ENCODE measurements around the gene CDC37. TPM values are rescaled to one million over a fixed set of nuclear protein-coding genes. Genes with fewer than 3 reads are reported as not detected.

Gene CDC37
- total and polyA plus RNA-seq, 12 donors, result 72.8 to 518 (median 117) TPM

- H3K27ac ChIP-seq, result no peak overlapping the region
- intact Hi-C loops (cut with DNase I), result no loop called here
These were observed 58.6 kb downstream of the CDC37 start for GRCh38 chr19:10344780-10345179.

GRCh38 chr19:10343495-10343894, 59.8 kb downstream of the CDC37 start:
- Histone ChIP-seq H3K27me3 (no peaks in the 10 kb centered on the region), H3K36me3 (replicated peaks in 1 of 2) (no peaks in the 10 kb centered on the region), H3K4me1 (replicated peaks in 1 of 2) (no peaks in the 10 kb centered on the region), H3K9me3 (replicated peaks in 1 of 3) (no peaks in the 10 kb centered on the region), H3K27ac (no peak overlapping the region), H3K4me3 (no peak overlapping the region)
- WGBS, 4 donors, result 64 to 81% (median 73%) methylated on average over 2 of the region's 2 CpGs
- no peak for DNase-seq
- TF ChIP-seq POLR2A (IDR thresholded peaks at IDR 0.05), result no peak
- no peak for TF ChIP-seq CTCF (IDR thresholded peaks at IDR 0.05)
- intact Hi-C loops (cut with DNase I), result no loop called here

More at GRCh38 chr19:10344780-10345179, 58.6 kb downstream of the CDC37 start:
- Histone ChIP-seq H3K9me3 (replicated peaks in 1 of 3) (no peaks in the 10 kb centered on the region), H3K4me1 (replicated peaks in 1 of 2) (no peaks in the 10 kb centered on the region), H3K36me3 (replicated peaks in 1 of 2) (no peaks in the 10 kb centered on the region), H3K4me3 (no peak overlapping the region), H3K27me3 (no peaks in the 10 kb centered on the region)
- 86 to 91% (median 88%) methylated on average over 10 of the region's 10 CpGs for WGBS, 4 donors
- TF ChIP-seq CTCF (IDR thresholded peaks at IDR 0.05), result no peak
- TF ChIP-seq POLR2A (IDR thresholded peaks at IDR 0.05), result no peak
- no peak for DNase-seq

MicroRNAs within 50 kb of the gene (microRNA counts, 767-probe panel; counts per million panel counts)
- 0 counts per million in 2 donors for microRNA hsa-miR-1181

Small RNA genes lying within 50 kb of the gene (microRNA-seq; reads per million reads assigned to microRNA genes)
- 0.45 to 1.7 (median 1.1) reads per million in 3 donors for gene MIR1181

Other genes with a start within 250 kb of the CDC37 start
- gene DNMT1, start 208.6 kb downstream of the CDC37 start, total RNA-seq, result 10 to 100 TPM; 23.6 to 48.2 (median 33.8) TPM
- gene DNMT1, start 208.6 kb downstream of the CDC37 start, polyA plus RNA-seq, result 10 to 100 TPM; 35.5 to 49.7 (median 44.0) TPM
- gene S1PR2, start 172.2 kb downstream of the CDC37 start, total RNA-seq, result 1 to 10 TPM; 2.0 to 9.5 (median 6.2) TPM
- gene S1PR2, start 172.2 kb downstream of the CDC37 start, polyA plus RNA-seq, result 1 to 10 TPM; 1.6 to 3.5 (median 3.1) TPM
- 100 to 1,000 TPM in 1 of 9 donors, 10 to 100 TPM in 8; 43.7 to 123 (median 81.7) TPM for gene MRPL4, start 151.3 kb downstream of the CDC37 start, total RNA-seq
- gene MRPL4, start 151.3 kb downstream of the CDC37 start, polyA plus RNA-seq, result 10 to 100 TPM; 33.4 to 56.4 (median 43.8) TPM
- 10 to 100 TPM in 8 of 9 donors, 1 to 10 TPM in 1; 2.2 to 90.4 (median 33.9) TPM for gene ICAM1, start 132.4 kb downstream of the CDC37 start, total RNA-seq
- gene ICAM1, start 132.4 kb downstream of the CDC37 start, polyA plus RNA-seq, result 10 to 100 TPM in 2 of 3 donors, 1 to 10 TPM in 1; 8.8 to 27.6 (median 13.5) TPM
- 1 to 10 TPM in 1 of 9 donors, under 1 TPM in 5, not detected in 3; 0.39 to 1.0 (median 0.57) TPM for gene ICAM4, start 116.6 kb downstream of the CDC37 start, total RNA-seq
- under 1 TPM in 2 of 3 donors, not detected in 1; 0.34 to 0.48 TPM for gene ICAM4, start 116.6 kb downstream of the CDC37 start, polyA plus RNA-seq
- 1 to 10 TPM in 1 of 9 donors, under 1 TPM in 6, not detected in 2; 0.06 to 2.2 (median 0.49) TPM for gene ICAM5, start 113.6 kb downstream of the CDC37 start, total RNA-seq
- gene ICAM5, start 113.6 kb downstream of the CDC37 start, polyA plus RNA-seq, result under 1 TPM in 2 of 3 donors, not detected in 1; 0.20 to 0.64 TPM
- 1 to 10 TPM in 7 of 9 donors, not detected in 2; 1.0 to 4.5 (median 2.5) TPM for gene ZGLP1, start 93.7 kb downstream of the CDC37 start, total RNA-seq
- gene ZGLP1, start 93.7 kb downstream of the CDC37 start, polyA plus RNA-seq, result 10 to 100 TPM in 1 of 3 donors, 1 to 10 TPM in 1, under 1 TPM in 1; 0.48 to 38.8 (median 8.8) TPM
- 10 to 100 TPM; 21.1 to 43.3 (median 31.0) TPM for gene FDX2, start 87.5 kb downstream of the CDC37 start, total RNA-seq
- 10 to 100 TPM; 26.6 to 45.3 (median 33.4) TPM for gene FDX2, start 87.5 kb downstream of the CDC37 start, polyA plus RNA-seq
- 10 to 100 TPM in 8 of 9 donors, 1 to 10 TPM in 1; 4.3 to 42.7 (median 27.8) TPM for gene RAVER1, start 70.0 kb downstream of the CDC37 start, total RNA-seq
- gene RAVER1, start 70.0 kb downstream of the CDC37 start, polyA plus RNA-seq, result 10 to 100 TPM in 1 of 3 donors, 1 to 10 TPM in 2; 4.1 to 14.0 (median 5.5) TPM
- gene ICAM3, start 63.9 kb downstream of the CDC37 start, total RNA-seq, result 10 to 100 TPM in 2 of 9 donors, 1 to 10 TPM in 7; 3.7 to 17.7 (median 7.6) TPM
- 10 to 100 TPM in 1 of 3 donors, 1 to 10 TPM in 2; 4.8 to 11.1 (median 8.4) TPM for gene ICAM3, start 63.9 kb downstream of the CDC37 start, polyA plus RNA-seq
- 100 to 1,000 TPM in 4 of 9 donors, 10 to 100 TPM in 5; 56.1 to 160 (median 96.8) TPM for gene TYK2, start 23.0 kb downstream of the CDC37 start, total RNA-seq
- 100 to 1,000 TPM in 2 of 3 donors, 10 to 100 TPM in 1; 61.5 to 408 (median 297) TPM for gene TYK2, start 23.0 kb downstream of the CDC37 start, polyA plus RNA-seq
- 10 to 100 TPM in 7 of 9 donors, 1 to 10 TPM in 1, under 1 TPM in 1; 0.28 to 20.4 (median 12.0) TPM for gene PDE4A, start 17.0 kb upstream of the CDC37 start, total RNA-seq
- 1 to 10 TPM; 4.4 to 10.0 (median 6.4) TPM for gene PDE4A, start 17.0 kb upstream of the CDC37 start, polyA plus RNA-seq
- 100 to 1,000 TPM in 1 of 9 donors, 10 to 100 TPM in 8; 71.1 to 106 (median 75.4) TPM for gene KEAP1, start 99.8 kb upstream of the CDC37 start, total RNA-seq
- 100 to 1,000 TPM in 1 of 3 donors, 10 to 100 TPM in 2; 71.0 to 101 (median 97.3) TPM for gene KEAP1, start 99.8 kb upstream of the CDC37 start, polyA plus RNA-seq
- 1 to 10 TPM in 2 of 9 donors, under 1 TPM in 6, not detected in 1; 0.14 to 3.0 (median 0.61) TPM for gene S1PR5, start 113.9 kb upstream of the CDC37 start, total RNA-seq
- under 1 TPM; 0.37 to 0.97 (median 0.51) TPM for gene S1PR5, start 113.9 kb upstream of the CDC37 start, polyA plus RNA-seq
- 10 to 100 TPM; 26.4 to 93.7 (median 37.8) TPM for gene ATG4D, start 140.4 kb upstream of the CDC37 start, total RNA-seq
- 10 to 100 TPM in 2 of 3 donors, 1 to 10 TPM in 1; 7.4 to 58.2 (median 53.2) TPM for gene ATG4D, start 140.4 kb upstream of the CDC37 start, polyA plus RNA-seq
- 10 to 100 TPM in 8 of 9 donors, 1 to 10 TPM in 1; 7.1 to 32.4 (median 18.7) TPM for gene KRI1, start 162.5 kb upstream of the CDC37 start, total RNA-seq
- gene KRI1, start 162.5 kb upstream of the CDC37 start, polyA plus RNA-seq, result 10 to 100 TPM; 29.7 to 69.0 (median 29.8) TPM
- 10 to 100 TPM in 2 of 9 donors, 1 to 10 TPM in 7; 1.9 to 17.4 (median 6.5) TPM for gene CDKN2D, start 165.4 kb upstream of the CDC37 start, total RNA-seq
- 10 to 100 TPM in 2 of 3 donors, 1 to 10 TPM in 1; 7.4 to 11.2 (median 10.0) TPM for gene CDKN2D, start 165.4 kb upstream of the CDC37 start, polyA plus RNA-seq
- under 1 TPM in 2 of 9 donors, not detected in 7; 0.19 to 0.43 TPM for gene AP1M2, start 183.8 kb upstream of the CDC37 start, total RNA-seq
- under 1 TPM in 2 of 3 donors, not detected in 1; 0.10 to 0.97 TPM for gene AP1M2, start 183.8 kb upstream of the CDC37 start, polyA plus RNA-seq
- 100 to 1,000 TPM in 4 of 9 donors, 10 to 100 TPM in 5; 20.4 to 188 (median 90.8) TPM for gene SLC44A2, start 222.0 kb upstream of the CDC37 start, total RNA-seq
- gene SLC44A2, start 222.0 kb upstream of the CDC37 start, polyA plus RNA-seq, result 10 to 100 TPM; 67.3 to 92.3 (median 68.1) TPM

Measured in adrenal gland (tissue), 12 donors.